WTC11 (cell line): ENCODE results near the gene ZNF724.

Source experiments
- ARID4B ChIP-seq: sonication (generic); formaldehyde crosslinking; IDR thresholded peaks from 2 replicates; pipeline ENCODE4 v1.8.0; 2023; ENCODE audit warnings: missing genetic modification reagents, mild to moderate bottlenecking, borderline replicate concordance
- CTCF ChIP-seq: fragments of 200-600 bp; IDR thresholded peaks from 2 replicates; pipeline ENCODE4 v1.8.0; 2022; ENCODE audit warnings: antibody characterized with exemption
- EMX1 ChIP-seq: fragments of 250-450 bp; sonication (Bioruptor Pico); IDR thresholded peaks from 2 replicates; pipeline ENCODE4 v1.8.0; 2021; ENCODE audit warnings: mild to moderate bottlenecking
- FOXJ3 ChIP-seq: sonication (generic); formaldehyde crosslinking; IDR thresholded peaks from 2 replicates; pipeline ENCODE4 v1.9.0; 2021; ENCODE audit warnings: missing genetic modification reagents, mild to moderate bottlenecking, borderline replicate concordance
- FOXP4 ChIP-seq: sonication (generic); formaldehyde crosslinking; IDR thresholded peaks from 2 replicates; pipeline ENCODE4 v1.8.0; 2022; ENCODE audit warnings: mild to moderate bottlenecking, missing genetic modification reagents
- JUN ChIP-seq: sonication (generic); formaldehyde crosslinking; IDR thresholded peaks from 2 replicates; pipeline ENCODE4 v1.8.0; 2023; ENCODE audit warnings: mild to moderate bottlenecking, missing genetic modification reagents
- MXD4 ChIP-seq: fragments of 250-450 bp; sonication (Bioruptor Pico); IDR thresholded peaks from 2 replicates; pipeline ENCODE4 v1.8.0; 2021; ENCODE audit warnings: mild to moderate bottlenecking, moderate library complexity, borderline replicate concordance
- SMAD4 ChIP-seq: sonication (generic); formaldehyde crosslinking; IDR thresholded peaks from 2 replicates; pipeline ENCODE4 v1.8.0; 2022; ENCODE audit warnings: mild to moderate bottlenecking, missing genetic modification reagents
- SP1 ChIP-seq: sonication (generic); formaldehyde crosslinking; conservative IDR thresholded peaks from 2 replicates; pipeline ENCODE4 v1.8.1; 2022; ENCODE audit warnings: missing genetic modification reagents
- TEAD4 ChIP-seq: sonication (generic); formaldehyde crosslinking; IDR thresholded peaks from 2 replicates; pipeline ENCODE4 v1.8.0; 2022; ENCODE audit warnings: mild to moderate bottlenecking, missing genetic modification reagents
- USF2 ChIP-seq: sonication (generic); formaldehyde crosslinking; IDR thresholded peaks from 2 replicates; pipeline ENCODE4 v1.8.1; 2023; ENCODE audit warnings: mild to moderate bottlenecking, missing genetic modification reagents, moderate library complexity

GRCh38 chr19:23262920-23263319, 12.7 kb upstream of the ZNF724 start:
- TF ChIP-seq CTCF, result no peak
- no peak for TF ChIP-seq SP1 (CRISPR knock-in tag)
- no peak for TF ChIP-seq JUN
- TF ChIP-seq EMX1 (CRISPR knock-in tag), result no peak
- no peak for TF ChIP-seq FOXP4 (CRISPR knock-in tag)
- no peak for TF ChIP-seq SMAD4 (CRISPR knock-in tag)
- TF ChIP-seq USF2 (CRISPR knock-in tag), result no peak
- TF ChIP-seq TEAD4 (CRISPR knock-in tag), result no peak
- TF ChIP-seq MXD4 (CRISPR knock-in tag), result no peak
- TF ChIP-seq ARID4B (CRISPR knock-in tag), result no peak
- TF ChIP-seq FOXJ3, result no peak
